ENCODE results near the gene RTL10. TPM values are rescaled to one million over a fixed set of nuclear protein-coding genes. Genes with fewer than 3 reads are reported as not detected.

RTL10 gene
- total RNA-seq, 1 donor from 2014 or later, result 10.9 TPM

Other genes with a start within 250 kb of the RTL10 start
- gene SEPTIN5, start 140.4 kb downstream of the RTL10 start, total RNA-seq, result 6.5 and 10.1 TPM in 2 replicates
- gene GP1BB, start 131.3 kb downstream of the RTL10 start, total RNA-seq, result 0.50 and 1.8 TPM in 2 replicates
- not detected in 2 replicates for gene TBX1, start 94.1 kb downstream of the RTL10 start, total RNA-seq
- gene GNB1L, start within 50 bp of the RTL10 start, total RNA-seq, result 7.0 and 9.0 TPM in 2 replicates
- 371 and 403 TPM in 2 replicates for gene COMT, start 86.9 kb upstream of the RTL10 start, total RNA-seq
- gene TXNRD2, start 86.9 kb upstream of the RTL10 start, total RNA-seq, result 30.0 and 50.4 TPM in 2 replicates
- 74.5 and 107 TPM in 2 replicates for gene ARVCF, start 161.9 kb upstream of the RTL10 start, total RNA-seq
- gene TANGO2, start 166.2 kb upstream of the RTL10 start, total RNA-seq, result 20.9 and 22.0 TPM in 2 replicates
- 34.0 and 35.7 TPM in 2 replicates for gene DGCR8, start 225.4 kb upstream of the RTL10 start, total RNA-seq

Measured in kidney epithelial cell (primary cell).